Epidermal melanocyte (primary cell): ENCODE data around the gene KRT33B.
"Not testable (repeated sequence)": the region's sequence is repeated elsewhere in the genome, so short reads cannot be mapped to it uniquely, and the experiment has no call there.

Experiments used
- DNase-seq: peaks from one replicate; pipeline ENCODE4 v3.0.0; 2011; ENCODE audit warnings: low spot score; ENCODE audit not compliant: insufficient read length

KRT33B gene

DNA sequence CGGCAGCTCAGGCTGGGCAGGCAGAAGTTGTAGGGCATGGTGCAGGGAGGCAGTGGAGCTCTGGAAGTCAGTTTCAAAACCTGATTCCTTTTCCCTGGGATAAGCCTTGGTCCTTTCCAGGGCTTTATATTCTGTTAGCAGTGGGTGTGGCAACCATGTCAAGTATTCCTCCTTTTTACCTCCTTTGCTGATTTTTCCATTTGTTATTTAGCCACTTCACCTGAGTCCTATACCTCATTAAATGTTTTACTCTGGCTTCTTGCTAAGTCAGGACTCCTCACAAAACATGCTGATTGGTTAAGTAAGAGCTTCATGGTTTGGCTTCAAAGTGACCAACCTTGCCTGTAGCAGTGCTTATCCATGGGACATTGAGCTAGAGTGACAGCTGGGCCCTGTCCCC, at the start of gene KRT33B:
Gene KRT33B (minus strand): TSS at position 101 of the 400 bp plus-strand sequence. CDS start 63 bp downstream, at position 38.
- no peak for DNase-seq

DNA sequence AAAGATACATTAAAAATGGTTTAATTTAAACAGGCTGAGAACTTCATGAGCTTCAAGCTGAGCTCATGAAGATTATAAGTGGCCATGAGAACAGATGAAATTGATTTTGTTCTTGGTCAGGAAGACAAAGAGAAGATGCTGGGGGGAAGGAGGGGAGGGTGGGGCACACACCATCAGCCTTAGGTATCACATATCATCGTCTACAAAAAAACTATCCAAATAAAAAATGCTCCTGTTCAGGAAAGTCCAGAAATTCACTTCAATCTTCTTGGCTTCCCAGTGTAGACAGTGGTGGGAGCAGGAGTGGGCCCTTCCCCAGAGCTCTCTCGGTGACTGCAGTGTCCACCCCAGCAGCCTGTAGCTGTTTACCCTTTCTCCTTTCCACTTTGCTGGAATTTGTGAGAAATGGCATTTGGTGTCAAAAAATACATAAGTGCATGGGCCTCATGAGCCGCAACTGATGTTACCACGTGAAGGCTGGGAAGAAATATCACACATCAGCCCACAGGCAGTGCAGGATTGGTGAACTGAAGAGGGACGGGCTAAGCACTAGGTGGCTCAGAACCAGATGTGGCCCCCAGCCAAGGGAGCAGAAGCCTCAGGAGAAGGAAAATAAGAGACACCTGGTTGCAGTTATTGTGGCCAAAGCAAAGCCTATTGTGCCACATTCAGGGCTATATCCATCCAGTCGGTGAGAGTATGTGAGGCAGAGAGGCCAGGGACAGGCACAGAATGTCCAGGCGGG, 48.7 kb upstream of the KRT33B start:
- DNase-seq: no peak

DNA sequence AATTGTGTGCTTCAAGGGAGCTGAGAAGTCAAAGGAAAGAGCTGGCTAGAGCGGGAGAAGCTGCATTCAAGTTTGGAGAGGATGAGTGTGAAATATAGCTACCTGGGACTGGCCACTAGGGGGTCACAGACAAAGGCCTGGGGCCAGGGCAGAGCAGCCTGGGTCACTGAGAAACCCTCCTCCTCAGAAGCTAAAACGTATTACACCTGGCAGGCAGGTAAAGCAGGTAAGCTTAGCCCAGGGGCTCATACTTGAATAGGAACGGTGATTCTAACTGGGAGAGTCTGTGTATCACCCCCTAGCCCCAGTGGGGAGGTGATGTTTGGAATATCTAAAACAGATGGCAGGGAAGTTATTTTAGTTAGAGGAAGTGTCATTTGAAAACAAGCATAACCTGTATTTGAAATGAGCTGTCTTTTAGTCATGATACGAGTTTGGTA, 48.0 kb upstream of the KRT33B start:
- DNase-seq: no peak

DNA sequence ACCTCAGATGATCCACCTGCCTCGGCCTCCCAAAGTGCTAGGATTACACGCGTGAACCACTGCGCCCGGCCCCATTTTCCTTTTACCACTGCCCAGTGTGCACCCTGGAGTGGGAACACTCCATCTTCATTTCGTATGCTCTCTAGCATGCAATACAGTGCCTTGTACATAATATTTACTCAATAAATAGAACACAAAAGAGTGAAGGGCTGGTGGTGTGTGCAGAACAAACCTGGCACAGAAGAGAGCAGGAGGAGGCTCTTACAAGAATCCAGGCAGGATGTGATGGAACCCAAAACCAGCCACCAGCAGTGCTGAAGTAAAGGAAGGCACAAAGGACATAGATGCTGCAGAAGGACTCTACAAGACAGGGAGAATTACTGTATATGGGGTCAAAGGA, 47.5 kb upstream of the KRT33B start:
- DNase-seq: no peak

DNA sequence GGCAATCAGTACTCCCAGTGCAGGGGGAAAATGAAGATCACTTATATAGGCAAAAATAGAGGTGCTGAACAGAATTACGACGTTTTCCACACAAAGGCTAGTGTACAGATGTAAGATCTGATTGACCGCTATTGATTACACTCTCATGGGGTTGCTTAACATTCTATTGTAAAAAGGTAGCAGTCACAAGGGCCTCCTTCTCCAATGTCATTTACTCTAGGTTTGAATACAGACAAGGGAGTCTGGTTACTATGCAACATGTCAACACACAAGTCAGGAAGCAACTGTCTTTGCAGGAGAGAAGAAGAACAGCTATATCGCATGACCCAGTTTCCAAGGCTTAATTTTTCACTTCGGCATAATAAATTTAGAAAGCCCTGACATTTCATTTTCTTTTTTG, 46.9 kb upstream of the KRT33B start:
- no peak for DNase-seq

DNA sequence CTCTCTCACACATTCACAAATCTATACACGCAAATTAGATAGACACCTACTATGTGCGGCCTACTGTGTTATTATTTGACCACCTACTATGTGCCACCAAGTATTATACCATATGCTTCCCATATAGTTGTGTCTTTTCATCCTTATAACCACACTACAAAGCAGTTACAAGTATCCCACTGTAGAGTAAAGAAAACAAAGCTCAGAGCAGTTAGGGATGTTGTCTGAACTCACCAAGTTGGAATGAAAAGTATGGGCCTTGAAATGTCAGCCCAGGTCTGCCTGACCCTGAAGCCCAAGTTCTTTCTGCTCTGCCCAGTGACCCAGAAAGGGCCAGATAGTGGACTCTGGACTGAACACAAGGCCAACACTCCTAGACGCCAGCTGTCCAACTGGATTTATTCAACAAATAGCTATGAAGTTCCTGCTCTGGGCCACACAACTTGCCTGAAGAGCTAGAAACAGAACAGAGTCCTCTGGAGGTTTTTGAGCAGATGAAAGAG, 46.3 kb upstream of the KRT33B start:
- no peak for DNase-seq

DNA sequence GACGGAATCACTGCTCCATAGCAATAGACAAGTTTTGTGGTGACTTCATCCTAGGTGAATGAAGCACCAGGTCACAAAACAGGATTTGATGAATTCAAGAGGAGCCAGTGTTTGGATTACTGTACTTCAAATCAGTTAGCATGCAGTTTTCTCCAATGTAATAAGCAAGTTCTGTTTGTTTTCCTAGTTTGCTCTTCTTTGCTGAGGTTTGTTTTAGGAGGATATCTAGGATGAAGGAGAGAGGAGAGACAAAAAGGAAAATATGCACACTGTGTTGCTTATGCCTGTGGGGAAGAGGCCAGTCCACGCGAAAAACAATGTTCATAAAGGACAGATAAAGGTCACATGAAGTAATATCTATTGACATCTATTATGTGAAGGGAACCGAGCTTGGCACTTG, 45.8 kb upstream of the KRT33B start:
- DNase-seq: no peak

DNA sequence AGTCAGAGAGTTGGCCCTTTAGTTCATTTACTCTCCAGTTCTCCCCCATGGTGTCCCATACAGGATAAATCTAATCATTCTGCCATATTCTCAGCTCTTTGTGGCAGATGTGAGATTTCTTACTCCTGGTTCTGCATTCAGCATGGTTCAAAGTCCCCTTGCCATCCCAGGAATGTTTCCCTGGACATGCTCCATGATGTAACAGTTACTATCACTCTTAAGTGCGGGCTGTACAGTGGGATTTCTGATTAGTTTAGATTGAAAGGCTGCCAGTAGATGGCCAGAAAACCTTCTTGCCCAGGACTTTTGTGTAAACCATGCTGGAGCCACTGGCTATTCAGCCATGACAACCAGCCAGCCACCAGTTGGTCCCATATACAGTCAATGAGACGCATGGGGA, 44.4 kb upstream of the KRT33B start:
- DNase-seq: no peak

DNA sequence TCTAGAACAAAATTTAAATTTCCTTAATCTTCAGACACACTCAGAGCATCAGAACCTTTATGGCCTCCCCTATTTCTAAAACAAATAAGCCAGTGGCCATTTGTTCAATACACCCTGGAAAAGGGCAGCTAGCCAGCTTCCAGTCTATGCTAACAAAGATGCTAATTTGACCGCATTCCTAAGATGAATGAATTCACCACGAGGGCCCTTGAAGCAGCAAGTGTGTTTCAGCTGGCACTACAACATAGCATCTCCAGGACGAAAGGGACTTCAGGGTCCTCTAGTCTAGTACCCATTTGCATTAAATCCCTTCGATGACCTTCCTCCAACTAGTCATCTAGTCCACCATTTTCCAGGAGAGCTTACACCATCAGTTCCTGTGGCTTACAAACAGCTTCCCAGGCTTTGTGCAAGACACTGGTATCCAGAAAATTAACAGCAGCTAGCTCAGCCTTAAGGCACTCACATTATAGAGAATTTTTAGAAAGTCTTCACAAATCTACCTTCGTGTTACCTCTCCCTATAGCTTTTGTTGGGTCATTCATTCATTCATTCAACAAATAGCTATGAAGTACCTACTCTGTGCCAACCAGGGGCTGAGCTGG, 43.8 kb upstream of the KRT33B start:
- DNase-seq: no peak

DNA sequence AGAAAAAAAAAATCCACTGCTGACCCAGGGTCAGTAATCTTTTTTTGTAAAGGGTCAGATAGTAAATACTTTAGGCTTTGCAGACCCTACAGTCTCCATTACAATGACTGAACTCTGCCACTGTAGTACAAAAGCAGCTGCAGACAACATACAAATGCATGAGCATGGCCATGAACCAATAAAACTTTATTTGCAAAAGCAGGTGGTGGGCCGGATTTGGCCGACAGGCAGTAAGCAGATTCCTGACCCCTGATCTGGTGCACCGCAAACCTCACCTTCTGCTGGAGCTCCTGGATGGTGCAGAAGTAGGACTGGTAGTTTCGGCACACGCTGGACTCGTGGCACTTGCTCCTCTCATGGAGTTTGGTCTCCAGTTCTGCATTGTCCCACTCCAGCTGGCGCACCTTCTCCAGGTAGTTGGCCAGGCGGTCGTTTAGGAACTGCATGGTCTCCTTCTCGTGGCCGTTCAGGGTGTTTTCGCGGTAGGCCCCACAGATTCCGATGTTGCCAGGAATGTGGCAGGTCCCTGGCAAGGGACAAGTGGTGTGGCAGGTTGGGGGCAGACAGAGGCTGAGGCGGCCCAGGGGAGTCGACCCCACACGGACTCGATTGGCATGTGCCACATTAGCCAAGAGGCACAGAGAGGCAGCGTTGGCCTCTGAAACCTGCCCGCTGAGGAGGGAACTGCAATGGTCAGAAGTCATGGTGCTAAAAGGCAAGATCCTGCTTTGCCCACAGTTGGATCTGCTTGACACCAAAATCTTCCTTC, 41.6 kb upstream of the KRT33B start:
- no peak for DNase-seq

DNA sequence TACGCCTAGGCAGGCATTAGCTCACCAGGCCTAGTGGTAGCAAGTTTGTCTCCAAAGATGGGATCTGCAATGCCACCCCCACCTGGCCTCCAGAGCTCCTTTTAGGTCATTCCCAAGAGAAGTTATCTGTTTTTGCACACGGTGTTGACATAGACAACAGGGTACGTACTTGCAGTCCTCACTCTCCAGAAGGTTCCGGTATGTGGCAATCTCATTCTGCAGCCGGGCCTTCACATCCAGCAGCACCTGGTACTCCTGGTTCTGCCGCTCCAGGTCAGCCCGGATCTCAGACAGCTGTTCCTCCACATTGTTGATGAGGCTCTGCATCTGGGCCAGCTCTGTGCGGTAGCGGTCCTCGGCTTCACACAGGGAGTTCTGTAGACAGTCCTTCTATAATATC, 37.6 kb upstream of the KRT33B start:
- DNase-seq: no peak

DNA sequence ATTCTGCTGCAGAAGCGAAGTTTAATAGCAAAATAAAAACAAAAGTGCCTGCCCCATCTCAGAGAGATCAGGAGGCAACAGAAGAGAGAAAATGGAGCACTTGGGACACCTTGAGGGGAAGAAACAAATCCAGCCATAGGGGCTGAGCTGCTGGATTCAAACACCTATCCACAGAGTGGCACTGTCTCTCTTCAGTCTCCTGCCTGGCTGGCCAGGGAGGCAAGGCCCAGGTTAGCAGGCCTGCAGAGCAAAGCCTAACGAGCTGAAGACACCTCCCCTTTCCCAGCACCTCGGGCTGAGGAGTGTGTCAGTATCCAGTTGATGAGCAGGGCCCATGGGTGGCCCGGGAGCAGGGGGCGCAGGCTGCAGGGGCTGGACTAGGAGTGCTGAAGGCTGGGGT, 36.6 kb upstream of the KRT33B start:
- DNase-seq: no peak

DNA sequence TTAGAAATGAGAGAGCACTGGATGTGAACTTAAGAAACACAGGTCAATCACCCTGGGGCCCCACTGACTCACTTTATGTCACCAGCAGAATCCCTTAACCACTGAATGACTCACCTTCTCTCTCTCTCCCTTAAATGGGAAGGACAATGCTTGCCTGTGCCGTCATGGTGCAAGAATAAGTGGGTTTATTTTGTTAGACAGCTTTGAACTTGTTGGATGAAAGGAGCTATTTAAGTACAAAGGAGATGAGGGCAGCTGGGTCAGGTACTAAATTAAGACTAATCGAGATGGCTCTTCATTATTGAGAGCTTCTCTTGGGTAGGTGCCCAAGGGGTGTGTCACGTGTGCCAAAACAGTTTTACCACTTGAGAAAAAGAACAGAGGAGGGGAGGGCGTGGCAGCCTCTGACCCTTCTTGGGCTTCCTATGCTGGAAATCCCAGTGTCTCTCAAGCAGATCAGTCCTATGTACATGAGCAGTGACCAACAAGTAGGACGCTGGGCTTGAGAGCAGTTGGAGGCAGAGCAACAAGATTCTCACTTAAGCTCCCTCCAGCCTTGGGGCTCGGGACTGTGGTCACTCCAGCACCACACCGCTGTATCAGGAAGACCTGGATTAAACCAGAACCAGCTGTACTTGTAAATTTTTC, 34.5 kb upstream of the KRT33B start:
- no peak for DNase-seq

DNA sequence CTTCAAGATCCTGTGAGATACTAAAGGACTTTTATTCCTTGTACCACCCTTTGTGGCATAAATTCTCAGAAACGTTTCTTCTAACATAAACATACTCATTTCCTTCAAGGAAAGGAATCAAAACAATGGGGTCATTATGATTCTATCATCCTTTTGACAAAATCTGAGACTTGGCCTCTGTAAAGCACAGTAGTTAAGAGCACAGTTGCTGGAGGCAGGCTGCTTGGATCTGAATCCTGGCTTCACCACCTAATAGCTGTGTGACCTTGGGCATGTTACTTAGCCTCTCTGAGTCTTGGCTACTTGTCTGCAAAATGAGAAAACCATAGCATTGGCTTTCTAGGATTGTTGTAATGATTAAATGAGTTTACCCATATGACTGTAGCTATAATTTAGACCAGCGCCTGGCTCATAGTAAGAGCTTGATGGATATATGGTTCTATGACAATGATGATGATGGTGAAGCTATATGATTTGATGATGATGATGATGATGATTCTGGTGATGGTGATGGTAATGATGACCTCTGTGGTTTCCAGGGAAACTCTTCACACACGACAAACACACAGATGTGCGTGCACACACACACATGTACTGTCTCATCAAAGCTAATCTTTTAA, 33.9 kb upstream of the KRT33B start:
- no peak for DNase-seq

DNA sequence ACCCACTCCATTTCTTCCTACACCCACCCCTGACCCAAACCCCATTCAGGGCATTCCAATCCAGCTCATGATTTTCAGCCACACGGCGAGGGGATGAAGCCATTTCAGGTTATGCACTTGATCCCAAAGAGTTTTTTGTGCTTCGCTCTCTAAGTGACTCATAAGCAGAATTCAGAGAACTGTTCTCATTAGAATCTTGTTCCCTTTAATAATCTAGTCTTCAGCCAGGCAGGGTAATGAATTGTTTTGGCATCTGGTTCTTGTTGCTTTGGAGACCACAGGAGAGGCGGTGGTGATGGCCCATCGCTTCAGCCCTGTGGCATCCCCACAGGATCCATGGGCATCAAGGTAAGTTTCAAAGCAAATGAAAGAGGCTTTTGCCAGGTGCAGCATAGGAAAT, 32.5 kb upstream of the KRT33B start:
- no peak for DNase-seq

DNA sequence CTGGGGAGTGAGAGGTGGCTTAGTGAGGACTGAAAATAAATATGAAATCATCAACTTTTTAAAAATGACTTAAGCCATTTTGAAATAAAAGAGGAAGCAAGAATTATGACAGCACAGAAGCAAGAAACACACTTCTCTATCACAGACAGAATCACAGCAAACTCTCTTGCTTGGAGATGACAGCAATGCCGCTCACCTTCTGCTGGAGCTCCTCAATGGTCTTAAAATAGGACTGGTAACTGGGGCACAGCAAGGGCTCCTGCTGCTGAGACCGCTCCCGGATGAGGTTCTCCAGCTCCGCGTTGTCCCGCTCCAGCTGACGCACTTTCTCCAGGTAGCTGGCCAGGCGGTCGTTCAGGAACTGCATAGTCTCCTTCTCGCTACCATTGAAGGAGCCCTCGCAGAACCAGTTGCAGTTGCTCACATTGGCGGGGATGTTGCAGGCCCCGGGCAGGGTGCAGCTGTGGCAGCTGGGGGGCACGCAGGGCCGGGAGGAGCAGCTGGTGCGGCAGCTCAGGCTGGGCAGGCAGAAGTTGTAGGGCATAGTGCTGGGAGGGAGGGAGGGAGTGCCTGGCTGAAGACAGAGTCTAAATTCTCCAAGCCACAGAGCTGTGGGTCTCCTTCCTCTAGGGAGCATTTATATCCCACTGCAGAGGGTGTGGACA, 27.5 kb upstream of the KRT33B start, which contains the start of gene KRT31:
Gene KRT31 (minus strand): TSS at position 613 of the 665 bp plus-strand sequence. CDS start 69 bp downstream, at position 544.
- no peak for DNase-seq

DNA sequence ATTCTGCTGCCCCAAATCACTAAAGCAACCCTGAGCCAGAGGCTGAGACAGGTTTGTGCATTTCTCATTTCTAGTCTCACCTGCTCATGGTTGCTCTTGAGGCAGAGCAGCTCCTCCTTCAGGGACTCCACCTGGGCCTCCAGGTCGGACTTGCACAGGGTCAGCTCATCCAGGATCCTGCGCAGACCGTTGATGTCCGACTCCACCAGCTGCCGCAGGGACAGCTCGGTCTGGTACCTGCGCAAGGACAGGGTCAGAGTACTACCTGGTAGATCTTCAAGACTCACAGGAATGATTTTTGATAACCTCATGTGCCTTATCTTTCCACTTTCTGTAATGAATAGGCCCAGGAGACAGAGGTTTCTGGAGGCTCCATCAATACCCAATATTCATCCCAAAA, 26.7 kb upstream of the KRT33B start:
- DNase-seq: no peak

DNA sequence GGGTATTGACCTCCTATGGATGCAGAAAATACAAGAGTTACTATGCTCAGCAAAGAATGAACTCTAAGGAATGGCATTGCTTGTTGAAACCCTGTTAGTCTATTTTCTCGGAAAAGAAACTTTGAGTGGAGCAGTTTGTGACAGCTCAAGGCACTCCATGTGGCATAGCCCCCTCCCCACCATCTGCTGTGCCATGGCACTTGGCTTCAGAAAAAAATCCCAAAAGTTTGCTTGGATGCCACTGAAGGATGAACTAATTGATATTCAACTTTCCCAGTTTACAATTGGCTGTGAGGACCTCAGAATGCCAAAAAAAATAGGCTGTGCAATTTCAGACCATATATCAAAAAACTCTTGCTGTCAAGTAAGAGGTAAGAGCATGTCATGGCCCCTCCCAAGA, 26.0 kb upstream of the KRT33B start:
- DNase-seq: no peak

DNA sequence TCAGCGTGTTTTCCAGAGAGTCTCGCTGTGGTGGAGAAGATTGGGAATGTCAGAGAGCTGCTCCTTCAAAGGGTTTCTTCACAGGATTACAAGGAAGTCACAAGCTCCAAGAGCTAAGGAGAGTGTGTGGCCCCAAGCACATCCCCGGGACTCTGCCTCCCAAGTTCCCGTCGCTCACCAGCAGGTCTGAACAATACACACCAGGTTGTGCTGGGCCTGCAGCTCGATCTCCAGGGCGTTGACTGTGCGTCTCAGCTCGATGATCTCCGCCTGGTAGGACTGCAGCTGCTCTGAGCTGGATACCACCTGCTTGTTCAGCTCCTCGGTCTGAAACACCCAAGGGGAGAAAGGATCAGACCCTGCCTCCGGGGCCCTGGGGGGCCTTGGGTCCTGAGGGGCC, 25.4 kb upstream of the KRT33B start:
- not testable (repeated sequence) for DNase-seq

DNA sequence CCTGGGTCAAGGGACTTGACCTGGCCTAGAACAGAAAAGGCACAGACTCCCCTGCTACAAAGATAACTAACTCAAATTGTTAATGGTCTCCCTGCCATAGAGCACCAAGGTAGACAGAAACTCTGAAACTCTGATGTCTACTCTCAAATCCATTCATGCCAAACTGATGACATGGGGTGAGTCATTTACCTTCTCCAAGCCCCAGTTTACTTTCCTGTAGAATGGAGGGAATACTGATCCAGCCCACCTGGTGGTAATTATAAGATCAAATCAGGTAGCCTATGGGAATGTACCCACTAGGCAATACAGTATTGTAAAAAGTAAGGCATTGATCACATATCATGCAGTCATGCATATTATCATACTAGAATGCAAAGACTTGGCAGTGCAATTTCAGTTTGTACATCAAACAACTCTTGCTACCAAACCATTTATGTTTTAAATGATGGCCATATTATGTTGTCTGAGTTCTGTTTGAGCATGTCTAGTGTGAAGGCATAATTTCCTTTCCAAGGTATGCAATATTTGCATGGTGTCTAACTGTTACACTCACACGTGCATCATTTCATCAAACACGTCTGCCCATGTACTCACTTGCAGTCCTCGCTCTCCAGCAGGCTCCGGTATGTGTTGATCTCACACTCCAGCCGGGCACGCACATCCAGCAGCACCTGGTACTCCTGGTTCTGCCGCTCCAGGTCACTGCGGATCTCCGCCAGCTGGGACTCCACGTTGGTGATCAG, 24.8 kb upstream of the KRT33B start:
- DNase-seq: no peak
